ENCODE data around the gene VPS35L.

Gene VPS35L

DNA sequence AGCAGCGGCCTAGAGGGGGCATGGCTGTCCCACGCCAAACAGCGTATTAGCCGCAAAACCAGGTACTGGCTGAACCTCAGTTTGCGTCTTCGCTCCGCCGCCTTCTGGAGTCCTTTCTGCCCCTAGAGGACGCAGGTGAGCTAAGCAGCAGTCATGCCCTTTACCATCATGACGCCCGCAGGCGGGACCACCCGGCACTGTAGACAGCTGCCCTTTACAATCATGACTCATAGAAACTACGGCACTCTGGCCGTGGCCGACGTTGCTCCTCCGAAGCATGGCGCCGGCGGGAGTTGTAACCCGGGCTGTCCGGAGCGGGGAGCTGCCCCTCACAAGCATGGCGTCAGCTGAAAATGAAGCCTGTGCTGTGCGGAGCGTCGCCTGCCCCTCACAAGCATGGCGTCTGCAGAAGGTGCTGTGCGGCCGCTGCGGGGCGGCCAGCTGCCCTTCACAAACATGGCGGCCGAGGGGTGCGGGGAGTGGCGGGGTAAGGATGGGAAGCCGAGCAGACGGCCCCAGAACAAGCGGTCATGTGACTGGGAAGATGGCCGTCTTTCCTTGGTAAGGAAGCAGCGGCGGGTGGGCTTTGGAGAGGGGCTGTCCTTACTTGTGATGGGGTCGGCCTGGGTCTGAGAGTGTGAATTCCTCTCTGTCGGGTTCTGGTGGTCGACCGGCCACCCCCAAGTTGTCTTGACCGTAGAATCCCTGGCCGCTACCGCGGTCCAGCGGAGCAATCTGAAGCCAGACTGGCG, at the start of gene VPS35L:
TSS of gene VPS35L (plus strand) at position 518 of the 752 bp plus-strand sequence. CDS start at position 545, 27 bp downstream.
- peak; percentile 100 for DNase-seq (ENCODE audit: low read depth, low spot score)

- DNase-seq (ENCODE audit: low read depth, low spot score): no peak
These were observed 48.5 kb upstream of the VPS35L start for GRCh38 chr16:19506965-19507364.

DNA sequence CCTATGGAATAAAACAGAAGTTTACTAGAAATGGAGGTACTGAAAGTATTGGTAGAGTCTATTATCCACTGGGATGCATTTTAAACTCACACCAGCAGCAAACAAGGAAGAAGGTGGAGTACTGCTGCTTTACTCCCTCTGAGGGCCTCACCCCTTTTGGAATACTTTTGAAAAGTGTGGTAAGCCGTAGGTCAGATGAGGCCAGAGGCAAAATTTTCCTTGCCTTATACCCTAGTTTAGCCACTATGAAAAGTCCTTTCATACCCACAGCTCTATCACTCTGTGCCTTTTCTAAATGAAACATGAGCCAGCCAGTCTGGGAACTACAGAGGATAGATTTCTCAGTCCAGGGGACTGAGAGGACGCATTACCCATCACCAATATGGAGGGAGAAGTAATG, 47.6 kb upstream of the VPS35L start:
- DNase-seq (ENCODE audit: low read depth, low spot score): no peak

DNA sequence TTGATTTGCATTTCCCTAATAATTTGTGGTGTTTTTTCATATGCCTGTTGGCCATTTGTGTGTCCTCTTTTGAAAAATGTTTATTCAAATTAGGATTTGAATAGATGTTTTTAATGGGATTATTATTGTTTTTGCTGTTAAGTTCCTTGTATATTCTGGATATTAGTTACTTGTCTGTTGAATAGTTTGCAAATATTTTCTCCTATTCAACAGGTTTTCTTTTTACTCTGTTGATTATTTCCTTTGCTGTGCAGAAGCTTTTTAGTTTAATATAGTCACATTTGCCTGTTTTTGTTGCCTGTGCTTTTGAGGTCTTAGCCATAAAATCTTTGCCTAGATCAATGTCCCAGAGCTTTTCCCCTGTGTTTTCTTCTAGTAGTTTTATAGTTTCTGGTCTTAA, 43.2 kb upstream of the VPS35L start:
- no peak for DNase-seq (ENCODE audit: low read depth, low spot score)

- no peak for DNase-seq (ENCODE audit: low read depth, low spot score)
These were observed 42.0 kb upstream of the VPS35L start for GRCh38 chr16:19513377-19514053.

- DNase-seq (ENCODE audit: low read depth, low spot score): no peak
These were observed 39.7 kb upstream of the VPS35L start for GRCh38 chr16:19515757-19516156.

- DNase-seq (ENCODE audit: low read depth, low spot score): peak; percentile 56
These were observed 37.9 kb upstream of the VPS35L start for GRCh38 chr16:19517424-19518089.

- no peak for DNase-seq (ENCODE audit: low read depth, low spot score)
These were observed 37.1 kb upstream of the VPS35L start for GRCh38 chr16:19518388-19518787.

DNA sequence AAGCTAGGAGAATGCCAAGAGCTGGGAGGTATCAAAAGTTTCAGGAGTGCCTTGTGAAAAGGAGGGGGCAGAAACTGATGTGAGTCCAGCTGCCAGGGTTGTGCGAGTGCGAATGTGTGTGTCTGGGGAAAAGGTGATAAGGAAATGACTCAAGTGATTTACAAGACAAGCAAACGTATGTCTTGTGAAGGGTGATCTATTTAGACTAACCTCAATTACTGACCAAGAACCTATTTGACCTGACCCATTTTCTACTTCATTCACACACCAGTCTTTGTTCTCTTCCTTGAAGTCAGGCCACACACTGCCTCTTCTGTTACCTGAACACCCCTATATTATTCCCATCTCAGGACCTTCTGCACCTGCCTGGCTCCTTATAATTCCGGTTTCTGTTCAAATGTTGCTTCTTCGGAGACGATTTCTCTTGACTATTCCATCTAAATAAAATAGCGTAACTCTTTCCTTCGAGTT, 34.6 kb upstream of the VPS35L start:
- DNase-seq (ENCODE audit: low read depth, low spot score): peak; percentile 12

DNA sequence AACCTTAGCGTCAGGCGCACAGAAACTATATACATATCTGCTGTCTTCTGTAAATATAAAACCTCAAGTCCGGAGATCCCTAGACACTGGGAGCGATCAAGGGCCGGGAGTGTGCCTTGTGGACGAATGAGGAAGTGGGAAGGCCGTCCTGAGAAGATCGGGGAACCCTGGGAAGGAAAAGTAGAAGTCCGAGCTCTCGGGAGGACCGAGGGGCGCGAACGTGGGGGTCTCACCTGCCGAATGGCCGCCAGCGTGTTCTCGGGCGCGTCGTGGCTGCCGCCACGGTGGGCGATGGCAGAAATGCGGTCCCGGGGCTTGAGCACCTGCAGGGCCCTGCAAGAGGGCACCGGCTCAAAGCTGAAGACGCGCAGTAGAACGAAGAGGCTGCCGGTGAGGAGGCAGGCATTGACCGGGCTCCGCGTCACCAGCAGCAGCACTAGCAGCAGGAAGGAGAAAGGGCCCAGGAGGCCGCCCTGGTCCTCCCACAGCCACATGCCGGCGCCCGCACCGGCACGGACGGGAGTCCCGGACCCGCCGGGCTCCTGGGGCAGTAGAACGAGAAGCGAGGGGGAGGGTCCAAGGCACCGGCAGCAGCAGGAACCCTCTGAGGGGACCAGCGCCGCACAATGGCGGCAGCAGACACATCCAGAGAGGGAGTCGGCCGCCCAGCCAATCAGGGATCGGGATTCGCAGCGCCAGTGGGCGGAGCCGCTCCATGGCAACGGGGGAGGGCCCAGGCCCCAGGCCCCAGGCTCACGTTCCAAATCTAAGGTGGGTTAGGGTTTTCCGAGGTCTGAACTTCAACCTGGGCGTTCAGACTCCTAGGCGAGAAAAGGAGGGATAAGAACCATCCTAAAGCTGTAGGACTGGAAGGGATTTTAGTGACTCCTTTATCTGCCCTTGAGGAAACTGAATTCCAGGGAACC, 33.8 kb upstream of the VPS35L start, which contains the start of gene GDE1:
TSS of gene GDE1 (minus strand) at position 628 of the 926 bp plus-strand sequence. CDS start at position 494, 134 bp downstream.
- peak; percentile 97 for DNase-seq (ENCODE audit: low read depth, low spot score)

DNA sequence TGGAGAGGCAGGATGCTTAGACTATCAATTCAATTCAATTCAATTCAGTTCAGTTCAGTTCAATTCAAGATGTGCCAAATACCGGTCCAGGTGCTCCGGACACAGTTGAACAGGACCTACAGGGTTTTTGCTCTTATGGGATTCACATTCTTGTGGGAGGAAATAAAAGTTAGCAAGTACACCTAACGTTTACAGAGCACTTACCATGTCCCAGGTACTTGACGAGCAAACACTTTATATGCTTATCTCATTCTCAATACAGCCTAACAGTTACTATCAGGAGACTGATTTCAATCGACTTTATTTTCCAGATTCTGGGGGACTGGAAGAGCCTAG, 33.1 kb upstream of the VPS35L start:
- no peak for DNase-seq (ENCODE audit: low read depth, low spot score)

DNA sequence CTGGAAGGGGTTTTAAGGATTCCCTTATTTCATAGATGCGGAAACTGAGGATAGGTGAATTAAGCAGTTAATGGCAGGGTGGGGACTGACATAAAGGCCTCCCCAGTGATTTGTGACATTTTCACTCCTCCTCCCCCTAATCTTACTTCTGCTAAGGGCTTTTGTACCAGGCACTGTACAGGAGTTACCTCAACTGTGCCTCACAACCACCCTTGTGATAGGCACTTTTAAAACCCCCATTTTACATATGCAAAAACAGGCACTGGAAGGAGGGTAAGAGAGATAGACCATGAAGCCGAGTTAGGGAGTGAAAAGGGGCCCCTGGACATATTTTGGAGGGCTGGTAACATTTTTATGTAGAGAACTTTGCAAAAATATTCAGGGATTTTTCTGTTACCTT, 32.7 kb upstream of the VPS35L start:
- DNase-seq (ENCODE audit: low read depth, low spot score): no peak

DNA sequence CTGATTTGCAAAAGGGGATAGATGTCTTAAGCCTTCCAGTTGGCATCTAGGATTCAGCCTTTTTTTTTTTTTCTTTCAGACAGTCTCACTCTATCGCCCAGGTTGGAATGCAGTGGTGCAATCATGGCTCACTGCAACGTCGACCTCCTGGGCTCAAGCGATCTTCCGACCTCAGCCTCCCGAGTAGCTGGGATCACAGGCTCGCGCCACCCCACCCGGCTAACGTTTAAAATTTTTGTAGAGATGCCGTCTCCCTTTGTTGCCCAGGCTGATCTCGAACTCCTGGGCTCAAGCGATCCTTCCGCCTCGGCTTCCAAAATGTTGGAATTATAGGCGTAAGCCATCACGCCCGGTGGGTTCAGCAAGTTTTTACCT, 32.3 kb upstream of the VPS35L start:
- no peak for DNase-seq (ENCODE audit: low read depth, low spot score)

DNA sequence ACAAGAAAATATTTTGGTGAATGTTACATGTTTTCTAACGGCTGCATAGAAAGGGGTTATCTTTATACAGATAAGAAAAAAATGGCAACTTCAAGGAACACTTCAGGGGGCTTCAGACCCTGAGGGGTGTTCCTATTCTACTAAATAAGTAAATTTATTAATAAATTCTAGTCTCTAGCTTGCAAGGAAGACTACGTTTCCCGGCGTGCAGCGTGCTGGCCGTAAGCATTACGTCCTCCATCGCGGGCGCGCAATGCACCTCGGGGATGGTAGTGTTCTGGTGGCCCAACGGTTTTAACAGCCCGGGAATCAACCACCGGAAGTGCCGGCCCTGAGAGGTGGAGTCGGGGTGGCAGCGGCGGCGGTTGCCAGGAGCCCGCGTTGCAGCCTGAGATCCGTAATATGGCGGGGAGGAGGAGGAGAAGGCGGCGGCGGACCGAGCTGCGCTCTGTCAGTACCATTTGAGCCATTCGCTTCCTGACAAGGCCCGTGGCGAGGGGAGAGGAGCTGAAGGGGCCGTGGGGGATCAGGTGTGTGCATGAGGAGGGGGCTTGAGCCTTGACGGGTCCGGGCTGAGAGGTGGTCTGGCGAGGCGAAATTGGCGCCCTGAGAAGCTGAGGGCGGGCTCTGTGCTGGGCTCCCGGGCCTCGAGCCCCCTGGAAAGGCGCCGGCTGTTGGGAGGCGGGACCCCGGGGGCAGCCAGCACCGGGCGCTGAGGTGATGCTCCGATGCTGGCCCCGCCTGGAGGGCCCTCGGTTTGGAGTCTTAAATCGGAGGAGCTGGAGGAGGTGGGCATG, 31.7 kb upstream of the VPS35L start, which contains the start of gene CCP110:
TSS of gene CCP110 (plus strand) at position 384 of the 797 bp plus-strand sequence. CDS start 3,940 bp downstream, outside the sequence.
- peak; percentile 98 for DNase-seq (ENCODE audit: low read depth, low spot score)

DNA sequence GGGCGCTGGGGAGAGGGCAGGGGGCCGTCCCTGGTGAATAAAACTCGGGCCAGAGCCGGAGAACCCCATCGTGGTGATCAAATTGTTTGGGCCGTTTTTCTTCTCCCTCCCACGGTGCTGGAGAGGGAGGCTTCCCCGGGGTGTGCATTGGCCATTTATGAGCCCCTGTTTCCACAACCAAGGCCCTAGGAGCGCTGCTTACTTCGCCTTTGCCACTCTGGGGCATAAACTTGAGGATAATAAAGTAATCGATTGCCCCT, 31.2 kb upstream of the VPS35L start:
- DNase-seq (ENCODE audit: low read depth, low spot score): no peak

GRCh38 chr16:19524616-19525384, 30.7 kb upstream of the VPS35L start:
- DNase-seq (ENCODE audit: low read depth, low spot score): peak; percentile 19

DNA sequence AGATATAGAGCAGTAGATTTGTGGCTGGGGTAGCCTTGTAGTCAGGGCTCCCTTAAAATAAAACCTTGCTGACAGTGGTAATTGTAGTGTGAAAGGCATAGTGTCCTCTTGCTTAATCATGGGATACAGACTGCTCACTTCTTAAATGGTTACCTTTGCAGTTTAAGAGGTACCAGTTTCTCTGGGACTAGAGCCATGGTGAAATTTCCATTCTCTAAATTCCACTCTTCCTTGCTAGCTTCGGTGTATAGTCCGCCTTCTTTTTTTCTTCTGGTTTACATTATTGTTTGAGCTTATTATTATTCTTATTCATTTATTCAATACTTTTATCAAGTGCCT, 30.1 kb upstream of the VPS35L start:
- DNase-seq (ENCODE audit: low read depth, low spot score): no peak

- DNase-seq (ENCODE audit: low read depth, low spot score): no peak
These were observed 28.3 kb upstream of the VPS35L start for GRCh38 chr16:19527161-19527560.

DNA sequence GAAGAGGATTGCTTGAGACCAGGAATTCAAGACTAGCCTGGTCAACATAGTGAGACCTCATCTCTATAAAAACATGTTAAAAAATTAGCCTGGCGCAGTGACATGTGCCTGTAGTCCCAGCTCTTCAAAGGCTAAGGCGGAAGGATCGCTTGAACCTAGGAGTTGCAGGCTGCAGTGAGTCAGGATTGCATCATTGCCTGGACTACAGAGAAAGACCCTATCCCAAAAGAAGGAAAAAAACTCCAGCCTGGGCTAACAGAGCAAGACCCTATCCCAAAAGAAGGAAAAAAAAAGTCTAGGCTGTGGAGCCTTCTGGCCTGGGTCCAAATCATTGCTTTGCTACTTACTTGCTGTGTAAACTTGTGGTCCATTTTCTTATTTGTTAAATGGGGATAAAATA, 26.8 kb upstream of the VPS35L start:
- DNase-seq (ENCODE audit: low read depth, low spot score): no peak

DNA sequence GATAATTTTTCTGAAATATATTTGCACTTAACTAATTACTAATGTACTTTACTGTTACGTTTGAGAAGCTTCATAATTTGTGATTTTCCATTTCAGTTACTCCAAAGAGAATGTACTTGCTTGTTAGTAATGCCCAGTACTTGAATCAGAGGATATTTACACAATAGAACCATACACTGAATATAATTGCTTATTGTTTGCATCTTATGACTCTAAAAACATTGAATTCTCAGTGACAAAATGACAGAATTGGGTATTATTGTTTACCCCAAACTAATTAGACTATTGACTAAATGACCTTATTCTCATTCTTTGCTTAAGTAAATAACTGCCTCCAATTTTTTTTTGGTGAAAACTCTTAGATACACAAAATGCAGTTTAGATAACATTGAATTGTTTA, 22.9 kb upstream of the VPS35L start:
- no peak for DNase-seq (ENCODE audit: low read depth, low spot score)

All from astrocyte of the hippocampus (primary cell).